Esophagus muscularis mucosa (tissue), 4 donors: ENCODE measurements around the gene LPAR3. TPM values are rescaled to one million over a fixed set of nuclear protein-coding genes. Genes with fewer than 3 reads are reported as not detected.

Experiments used
- DNase-seq: peaks from one replicate; pipeline ENCODE4 v3.0.0-alpha.2; 2017; ENCODE audit errors: extremely low spot score
- H3K27ac ChIP-seq, 4 donors: fragments of 200-600 bp; sonication (generic); replicated peaks in 1 of 4; 1 replicate in 3 of 4; 2 replicates in 1 of 4; pipeline ENCODE4 v1.5.1; 2016 to 2019; ENCODE audit warnings: mild to moderate bottlenecking in 1 of 4
- H3K27me3 ChIP-seq, 4 donors: fragments of 200-600 bp; sonication (generic); one replicate each; pipeline versions ENCODE4 v1.5.1 to v1.6.0; 2016 to 2019
- H3K36me3 ChIP-seq, 4 donors: fragments of 200-600 bp; sonication (generic); one replicate each; pipeline ENCODE4 v1.5.1; 2016 to 2019
- H3K4me1 ChIP-seq, 4 donors: fragments of 200-600 bp; sonication (generic); one replicate each; pipeline ENCODE4 v1.5.1; 2016 to 2019
- H3K4me3 ChIP-seq, 4 donors: fragments of 200-600 bp; sonication (generic); 1 replicate in 2 of 4; 2 replicates in 2 of 4; pipeline ENCODE4 v1.5.1; 2016 to 2019; ENCODE audit warnings: mild to moderate bottlenecking in 4 of 4, moderate library complexity in 1 of 4
- H3K9me3 ChIP-seq, 4 donors: fragments of 200-600 bp; sonication (generic); 1 replicate in 3 of 4; 2 replicates in 1 of 4; pipeline ENCODE4 v1.5.1; 2016 to 2019
- EP300 ChIP-seq: sonication (generic); formaldehyde crosslinking; IDR thresholded peaks from one replicate; pipeline ENCODE4 v1.6.1; 2017; ENCODE audit warnings: antibody characterized with exemption
- POLR2A ChIP-seq: fragments of 450-650 bp; IDR thresholded peaks from one replicate; pipeline ENCODE4 v1.6.1; 2017; ENCODE audit warnings: antibody characterized with exemption, moderate library complexity, mild to moderate bottlenecking, low read depth
- POLR2AphosphoS5 ChIP-seq, 2 donors: sonication (generic); formaldehyde crosslinking; IDR thresholded peaks; one replicate each; pipeline ENCODE4 v1.6.1; 2017; ENCODE audit warnings: antibody characterized with exemption in 2 of 2
- WGBS: methylation state at CpG from one replicate; pipeline ENCODE4 v1.1.5; 2018; 5-methylcytosine and 5-hydroxymethylcytosine counted together
- intact Hi-C: fragments of 100-400 bp; cut with DNase I; formaldehyde crosslinking; loops from one replicate; pipeline ENCODE4 v1.15.1; 2023
- total RNA-seq, 4 donors: library from RNA; depleted of rRNA; stranded (reverse); fragments of >200 nt; gene quantifications; one replicate each; pipeline versions ENCODE4 v1.1.0 to v1.2.1, GENCODE V29; 2016
- TF ChIP-seq, protein P1 (sequence below), 3 experiments: fragments of 200-600 bp in 2 of 3; fragments of 450-650 bp in 1 of 3; sonication (generic) in 2 of 3; IDR thresholded peaks; one replicate each; pipeline ENCODE4 v1.5.1; 2017 to 2019; ENCODE audit warnings: antibody characterized with exemption in 3 of 3, mild to moderate bottlenecking in 2 of 3, moderate library complexity in 1 of 3

The LPAR3 gene
- total RNA-seq, 4 donors from 2014 or later, result 0.19 to 0.33 TPM; not detected in 2

DNA sequence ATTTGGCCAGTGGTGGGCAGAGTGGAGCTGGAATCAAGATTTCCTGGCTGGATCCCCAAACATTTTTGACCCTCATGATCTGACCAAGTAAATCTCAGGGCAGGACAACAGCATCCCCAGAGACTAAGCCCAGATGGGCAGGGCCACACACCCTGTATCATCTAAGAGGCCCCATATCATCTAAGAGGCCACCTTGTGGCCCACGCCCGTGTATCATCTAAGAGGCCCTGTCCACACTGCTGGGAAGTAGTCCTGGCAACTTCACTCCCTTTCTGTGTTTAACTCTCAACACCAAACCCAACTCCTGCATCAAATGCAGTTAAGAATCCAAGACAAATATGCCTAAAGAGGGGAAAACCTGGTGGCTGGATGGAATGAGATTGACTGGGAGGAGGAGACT, 121.1 kb downstream of the LPAR3 start:
- WGBS, result 86% methylated on average over 2 of the region's 2 CpGs
- H3K4me3 ChIP-seq, result no peak overlapping the region
- no peaks in the 10 kb centered on the region for H3K27me3 ChIP-seq
- peaks cover 0 to 4% (median 0%) of the 10 kb centered on the region in 4 donors for H3K4me1 ChIP-seq
- no peak for DNase-seq
- H3K27ac ChIP-seq, result no peak overlapping the region
- TF ChIP-seq POLR2AphosphoS5 (IDR thresholded peaks at IDR 0.05), result no peak
- no peak for TF ChIP-seq POLR2A
- no peak for TF ChIP-seq EP300
- TF ChIP-seq, protein P1, sequence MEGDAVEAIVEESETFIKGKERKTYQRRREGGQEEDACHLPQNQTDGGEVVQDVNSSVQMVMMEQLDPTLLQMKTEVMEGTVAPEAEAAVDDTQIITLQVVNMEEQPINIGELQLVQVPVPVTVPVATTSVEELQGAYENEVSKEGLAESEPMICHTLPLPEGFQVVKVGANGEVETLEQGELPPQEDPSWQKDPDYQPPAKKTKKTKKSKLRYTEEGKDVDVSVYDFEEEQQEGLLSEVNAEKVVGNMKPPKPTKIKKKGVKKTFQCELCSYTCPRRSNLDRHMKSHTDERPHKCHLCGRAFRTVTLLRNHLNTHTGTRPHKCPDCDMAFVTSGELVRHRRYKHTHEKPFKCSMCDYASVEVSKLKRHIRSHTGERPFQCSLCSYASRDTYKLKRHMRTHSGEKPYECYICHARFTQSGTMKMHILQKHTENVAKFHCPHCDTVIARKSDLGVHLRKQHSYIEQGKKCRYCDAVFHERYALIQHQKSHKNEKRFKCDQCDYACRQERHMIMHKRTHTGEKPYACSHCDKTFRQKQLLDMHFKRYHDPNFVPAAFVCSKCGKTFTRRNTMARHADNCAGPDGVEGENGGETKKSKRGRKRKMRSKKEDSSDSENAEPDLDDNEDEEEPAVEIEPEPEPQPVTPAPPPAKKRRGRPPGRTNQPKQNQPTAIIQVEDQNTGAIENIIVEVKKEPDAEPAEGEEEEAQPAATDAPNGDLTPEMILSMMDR (IDR thresholded peaks at IDR 0.05), result no peak
- intact Hi-C loops, result loop anchor here (5.0 kb wide), 1 partner anchor 330 kb away; no protein-coding TSS in a partner anchor
- H3K36me3 ChIP-seq, result no peaks in the 10 kb centered on the region
- no peaks in the 10 kb centered on the region for H3K9me3 ChIP-seq

DNA sequence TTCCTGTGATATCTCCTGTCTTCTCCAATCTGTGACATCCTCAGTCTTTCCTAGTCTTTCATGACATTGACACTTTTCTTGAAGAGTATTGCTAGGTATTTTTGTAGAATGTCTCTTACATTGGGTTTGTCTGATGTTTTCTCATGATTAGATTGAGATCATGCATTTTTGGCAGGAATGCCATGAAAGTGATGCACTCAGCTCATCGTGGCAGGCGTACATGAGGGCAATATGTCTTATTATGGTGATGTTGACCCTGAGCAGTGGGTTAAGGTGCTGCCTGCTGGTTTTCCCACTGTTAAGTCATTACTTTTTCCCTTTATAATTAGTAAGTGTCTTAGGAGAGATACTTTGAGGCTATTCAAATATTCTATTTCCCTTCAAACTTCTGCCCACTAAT, 122.5 kb downstream of the LPAR3 start:
- intact Hi-C loops, result loop anchor here (5.0 kb wide), 1 partner anchor 328 kb away; no protein-coding TSS in a partner anchor

GRCh38 chr1:84769636-84770035, 123.4 kb downstream of the LPAR3 start:
- peaks cover 0 to 4% (median 0%) of the 10 kb centered on the region in 4 donors for H3K4me1 ChIP-seq
- no peak for DNase-seq
- H3K27me3 ChIP-seq, result peaks cover 0 to 6% (median 0%) of the 10 kb centered on the region in 4 donors
- no peak overlapping the region for H3K4me3 ChIP-seq
- no peaks in the 10 kb centered on the region for H3K9me3 ChIP-seq
- no peak for TF ChIP-seq POLR2AphosphoS5 (IDR thresholded peaks at IDR 0.05)
- TF ChIP-seq EP300, result no peak
- TF ChIP-seq POLR2A, result no peak
- TF ChIP-seq, protein P1 (IDR thresholded peaks at IDR 0.05), result no peak
- H3K27ac ChIP-seq, result no peak overlapping the region
- intact Hi-C loops, result loop anchor here (5.0 to 10.0 kb wide), 3 partner anchors 165 to 625 kb away; partner anchors contain the start of gene PRKACB
- H3K36me3 ChIP-seq, result no peaks in the 10 kb centered on the region
- 100% methylated on average over 1 of the region's 1 CpG for WGBS

More for the DNA sequence above, 122.5 kb downstream of the LPAR3 start:
- Histone ChIP-seq H3K9me3 (no peaks in the 10 kb centered on the region), H3K4me1 (peaks cover 0 to 4% (median 0%) of the 10 kb centered on the region in 4 donors), H3K4me3 (no peak overlapping the region), H3K27me3 (peaks cover 0 to 2% (median 0%) of the 10 kb centered on the region in 4 donors), H3K27ac (no peak overlapping the region), H3K36me3 (no peaks in the 10 kb centered on the region)
- no peak for DNase-seq
- TF ChIP-seq POLR2A, result no peak
- no peak for TF ChIP-seq EP300
- TF ChIP-seq, protein P1 (IDR thresholded peaks at IDR 0.05), result no peak
- TF ChIP-seq POLR2AphosphoS5 (IDR thresholded peaks at IDR 0.05), result no peak
- 95% methylated on average over 2 of the region's 2 CpGs for WGBS

- Histone ChIP-seq H3K4me3 (no peak overlapping the region), H3K4me1 (peaks cover 0 to 4% (median 0%) of the 10 kb centered on the region in 4 donors), H3K27ac (no peak overlapping the region), H3K27me3 (peaks cover 0 to 6% (median 0%) of the 10 kb centered on the region in 4 donors), H3K36me3 (no peaks in the 10 kb centered on the region), H3K9me3 (no peaks in the 10 kb centered on the region)
- intact Hi-C loops, result loop anchor here (10.0 kb wide), 2 partner anchors 166 to 624 kb away; partner anchors contain the start of gene PRKACB
- no peak for DNase-seq
- TF ChIP-seq, protein P1 (IDR thresholded peaks at IDR 0.05), result no peak
- TF ChIP-seq EP300, result no peak
- no peak for TF ChIP-seq POLR2AphosphoS5 (IDR thresholded peaks at IDR 0.05)
- no peak for TF ChIP-seq POLR2A
Measured at GRCh38 chr1:84768634-84769033, 124.4 kb downstream of the LPAR3 start.
